Activated T-cell treated with anti-CD3 and anti-CD28 coated beads, Interleukin-2, amount 50 U/mL, for 1 hour (primary cell): Measurements from ENCODE around the gene INPP1.

Source experiments
- DNase-seq: peaks from one replicate; pipeline ENCODE4 v3.0.0-alpha.2; 2020

The INPP1 gene

GRCh38 chr2:190412966-190413365, 69.6 kb downstream of the INPP1 start:
- no peak for DNase-seq

- DNase-seq = no peak
These were observed 70.0 kb downstream of the INPP1 start for GRCh38 chr2:190413421-190413820.

GRCh38 chr2:190415251-190415650, 71.9 kb downstream of the INPP1 start:
- no peak for DNase-seq

- DNase-seq = no peak
These were observed 72.7 kb downstream of the INPP1 start for GRCh38 chr2:190415794-190416775.

DNA sequence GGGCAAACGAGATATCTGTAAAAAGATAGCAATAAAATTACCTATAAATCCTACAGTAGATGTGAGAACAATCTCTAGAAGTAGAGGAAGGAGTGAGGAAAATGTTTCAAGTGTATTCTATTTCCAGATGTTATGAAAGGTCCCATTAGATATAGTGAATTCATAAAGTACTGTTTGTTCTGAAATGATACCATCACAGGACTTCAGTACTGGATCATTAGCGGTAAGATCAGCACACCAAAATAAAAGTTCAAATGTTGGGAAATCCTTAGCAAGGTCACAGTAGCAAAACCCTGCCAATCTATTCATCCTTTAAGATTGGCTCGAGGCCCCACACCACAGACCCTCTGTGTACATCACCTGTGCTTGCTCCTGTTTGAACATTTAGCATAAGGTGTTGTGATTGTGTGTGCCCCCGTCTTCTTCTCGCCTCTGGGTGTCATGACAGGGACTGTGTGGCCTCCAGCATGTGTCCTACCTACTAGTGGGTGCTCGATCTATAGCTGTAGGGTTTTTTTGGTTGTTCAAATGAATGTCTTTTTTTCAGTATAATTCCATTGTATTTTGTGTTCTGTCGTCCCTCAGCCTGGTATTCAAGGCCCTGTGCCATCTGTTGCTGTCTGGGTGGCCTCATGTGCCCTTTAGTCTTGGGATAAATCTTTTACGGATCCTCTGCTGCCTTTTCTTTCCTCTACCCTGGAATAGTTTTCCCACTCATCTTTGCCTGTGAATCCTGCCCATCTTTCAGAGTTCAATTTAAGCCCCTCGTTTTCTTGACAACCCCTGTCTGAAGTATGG, 73.9 kb downstream of the INPP1 start:
- no peak for DNase-seq

DNA sequence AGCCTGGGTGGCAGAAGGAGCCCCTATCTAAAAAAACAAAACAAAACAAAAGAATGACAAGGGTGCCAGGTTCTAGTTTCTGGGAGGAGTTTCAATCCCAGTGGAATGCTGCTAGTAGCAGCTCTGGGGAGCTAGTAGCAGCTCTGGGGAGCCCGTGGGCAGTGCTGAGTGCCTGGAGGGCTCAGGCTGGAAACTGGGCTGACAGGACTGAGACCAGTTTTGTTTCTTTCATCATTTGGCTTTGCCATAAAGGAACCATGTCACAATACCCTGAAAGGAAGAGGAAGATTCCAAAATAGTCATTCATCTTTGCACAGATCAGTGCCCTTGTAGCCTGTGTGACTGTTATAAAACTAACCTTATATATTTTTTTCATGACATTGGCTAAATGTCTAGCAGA, 75.3 kb downstream of the INPP1 start:
- no peak for DNase-seq

DNA sequence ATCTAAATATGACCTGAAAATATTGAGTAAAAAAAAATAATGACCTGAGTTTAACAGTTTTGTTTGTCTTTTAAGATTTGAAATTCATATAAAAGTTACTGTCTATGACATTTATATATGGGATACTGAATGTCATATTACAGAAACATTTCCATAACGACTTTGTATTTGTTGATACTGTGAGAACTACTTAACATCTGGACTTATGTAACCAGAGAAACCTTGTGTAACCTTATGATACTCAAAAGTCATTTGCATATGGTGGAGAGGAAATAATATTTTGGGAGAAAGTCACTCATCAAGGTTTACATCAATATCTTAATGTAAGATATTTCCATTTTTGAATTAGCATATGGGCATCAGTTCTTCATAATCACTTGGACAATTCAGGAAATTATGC, 77.4 kb downstream of the INPP1 start:
- DNase-seq = no peak
